ENCODE data around the gene TEAD4.
A peak's percentile ranks its signal among the peaks of the same experiment; 100 is the strongest.

The TEAD4 gene

GRCh38 chr12:2959192-2959504 lies at the start of gene TEAD4:
TSS of gene TEAD4 (plus strand) at chr12:2959397.
- FAIRE-seq (peak; percentile 89), DNase-seq (ENCODE audit: insufficient read length, low spot score) (peak; percentile 95)

- DNase-seq (ENCODE audit: insufficient read length, low spot score) (no peak), FAIRE-seq (no peak)
Measured at GRCh38 chr12:2912216-2912575, 47.0 kb upstream of the TEAD4 start.

GRCh38 chr12:2919249-2919648 lies 39.9 kb upstream of the TEAD4 start:
- DNase-seq (ENCODE audit: insufficient read length, low spot score): no peak
- no peak for FAIRE-seq

- FAIRE-seq (no peak), DNase-seq (ENCODE audit: insufficient read length, low spot score) (no peak)
Measured at GRCh38 chr12:2922329-2922728, 36.9 kb upstream of the TEAD4 start.

- no peak for FAIRE-seq
- DNase-seq (ENCODE audit: insufficient read length, low spot score): no peak
Measured at GRCh38 chr12:2923057-2923456, 36.1 kb upstream of the TEAD4 start.

- DNase-seq (ENCODE audit: insufficient read length, low spot score) (no peak), FAIRE-seq (peak; percentile 51)
Measured at GRCh38 chr12:2924019-2924418, 35.2 kb upstream of the TEAD4 start.

- DNase-seq (ENCODE audit: insufficient read length, low spot score): no peak
- no peak for FAIRE-seq
Measured at GRCh38 chr12:2925322-2925995, 33.7 kb upstream of the TEAD4 start.

- no peak for FAIRE-seq
Measured at GRCh38 chr12:2930865-2931264, 28.3 kb upstream of the TEAD4 start.

GRCh38 chr12:2933586-2933985 lies 25.6 kb upstream of the TEAD4 start:
- FAIRE-seq (no peak), DNase-seq (ENCODE audit: insufficient read length, low spot score) (no peak)

More at GRCh38 chr12:2930865-2931264, 28.3 kb upstream of the TEAD4 start:
- DNase-seq (ENCODE audit: insufficient read length, low spot score): no peak

GRCh38 chr12:2934371-2934770 lies 24.8 kb upstream of the TEAD4 start:
- DNase-seq (ENCODE audit: insufficient read length, low spot score) (no peak), FAIRE-seq (no peak)

- no peak for FAIRE-seq
Measured at GRCh38 chr12:2936301-2936700, 22.9 kb upstream of the TEAD4 start.

GRCh38 chr12:2937500-2937899 lies 21.7 kb upstream of the TEAD4 start:
- no peak for DNase-seq (ENCODE audit: insufficient read length, low spot score)
- no peak for FAIRE-seq

More at GRCh38 chr12:2936301-2936700, 22.9 kb upstream of the TEAD4 start:
- DNase-seq (ENCODE audit: insufficient read length, low spot score): no peak

- DNase-seq (ENCODE audit: insufficient read length, low spot score) (no peak), FAIRE-seq (peak; percentile 31)
Measured at GRCh38 chr12:2939191-2939590, 20.0 kb upstream of the TEAD4 start.

GRCh38 chr12:2940564-2940963 lies 18.6 kb upstream of the TEAD4 start:
- DNase-seq (ENCODE audit: insufficient read length, low spot score) (no peak), FAIRE-seq (no peak)

GRCh38 chr12:2941524-2941923 lies 17.7 kb upstream of the TEAD4 start:
- DNase-seq (ENCODE audit: insufficient read length, low spot score) (no peak), FAIRE-seq (no peak)

GRCh38 chr12:2944401-2945047 lies 14.7 kb upstream of the TEAD4 start:
- FAIRE-seq (peak; percentile 95), DNase-seq (ENCODE audit: insufficient read length, low spot score) (peak; percentile 56)

- FAIRE-seq: no peak
- no peak for DNase-seq (ENCODE audit: insufficient read length, low spot score)
Measured at GRCh38 chr12:2949411-2949810, 9.8 kb upstream of the TEAD4 start.

GRCh38 chr12:2955888-2956287 lies 3.3 kb upstream of the TEAD4 start:
- no peak for DNase-seq (ENCODE audit: insufficient read length, low spot score)
- no peak for FAIRE-seq

- FAIRE-seq: peak; percentile 38
- DNase-seq (ENCODE audit: insufficient read length, low spot score): no peak
Measured at GRCh38 chr12:2957816-2958431, 1.3 kb upstream of the TEAD4 start.

- peak; percentile 66 for FAIRE-seq
- peak; percentile 92 for DNase-seq (ENCODE audit: insufficient read length, low spot score)
Measured at GRCh38 chr12:2958432-2959191, 585 bp upstream of the TEAD4 start.

Measured in HTR-8/SVneo (cell line).